Breast epithelium (tissue), 4 donors: Measurements from ENCODE around the gene ADM. TPM values are rescaled to one million over a fixed set of nuclear protein-coding genes. Genes with fewer than 3 reads are reported as not detected.

Source experiments
- DNase-seq, 2 donors: peaks; one replicate each; pipeline ENCODE4 v3.0.0-alpha.2; 2019; ENCODE audit warnings: low spot score in 2 of 2
- H3K27ac ChIP-seq, 2 donors: fragments of 200-600 bp; sonication (generic) in 1 of 2; one replicate each; pipeline ENCODE4 v1.5.1; 2016 to 2019; ENCODE audit warnings: mild to moderate bottlenecking in 1 of 2
- H3K27me3 ChIP-seq, 2 donors: fragments of 200-600 bp; sonication (generic) in 1 of 2; one replicate each; pipeline versions ENCODE4 v1.5.1 to v1.6.0; 2017 to 2019; ENCODE audit warnings: control low read depth in 1 of 2, mild to moderate bottlenecking in 1 of 2
- H3K36me3 ChIP-seq: fragments of 200-600 bp; one replicate; pipeline ENCODE4 v1.5.1; 2019
- H3K4me1 ChIP-seq, 2 donors: fragments of 200-600 bp; sonication (generic); one replicate each; pipeline ENCODE4 v1.5.1; 2016 to 2019; ENCODE audit warnings: control low read depth in 1 of 2
- H3K4me3 ChIP-seq, 3 donors: fragments of 200-600 bp; sonication (generic); 1 replicate in 2 of 3; 2 replicates in 1 of 3; pipeline ENCODE4 v1.5.1; 2016 to 2019; ENCODE audit warnings: mild to moderate bottlenecking in 3 of 3, moderate library complexity in 2 of 3
- H3K9me3 ChIP-seq, 2 donors: fragments of 200-600 bp; sonication (generic) in 1 of 2; one replicate each; pipeline ENCODE4 v1.5.1; 2016 to 2019; ENCODE audit warnings: control low read depth in 1 of 2
- POLR2A ChIP-seq: fragments of 450-650 bp; IDR thresholded peaks from one replicate; pipeline ENCODE4 v1.6.1; 2016; ENCODE audit warnings: antibody characterized with exemption, mild to moderate bottlenecking, moderate library complexity
- POLR2AphosphoS5 ChIP-seq, 3 donors: sonication (generic); formaldehyde crosslinking; IDR thresholded peaks; one replicate each; pipeline ENCODE4 v1.6.1; 2017; ENCODE audit warnings: antibody characterized with exemption in 3 of 3
- intact Hi-C: fragments of 100-400 bp; cut with DNase I; formaldehyde crosslinking; loops from one replicate; pipeline ENCODE4 v1.15.1; 2023; ENCODE audit warnings: low total_unique reads
- total RNA-seq, 3 donors: library from RNA; depleted of rRNA; stranded (reverse); fragments of >200 nt; gene quantifications; one replicate each; pipeline ENCODE4 v1.1.0, GENCODE V29; 2016
- TF ChIP-seq, protein P1 (sequence below), 3 donors: fragments of 450-650 bp; IDR thresholded peaks; one replicate each; pipeline ENCODE4 v1.5.1; 2016 to 2017; ENCODE audit warnings: antibody characterized with exemption in 3 of 3, mild to moderate bottlenecking in 3 of 3, moderate library complexity in 3 of 3

ADM gene
- total RNA-seq, 3 donors from 2014 or later: 77.1 to 279 (median 252) TPM

DNA sequence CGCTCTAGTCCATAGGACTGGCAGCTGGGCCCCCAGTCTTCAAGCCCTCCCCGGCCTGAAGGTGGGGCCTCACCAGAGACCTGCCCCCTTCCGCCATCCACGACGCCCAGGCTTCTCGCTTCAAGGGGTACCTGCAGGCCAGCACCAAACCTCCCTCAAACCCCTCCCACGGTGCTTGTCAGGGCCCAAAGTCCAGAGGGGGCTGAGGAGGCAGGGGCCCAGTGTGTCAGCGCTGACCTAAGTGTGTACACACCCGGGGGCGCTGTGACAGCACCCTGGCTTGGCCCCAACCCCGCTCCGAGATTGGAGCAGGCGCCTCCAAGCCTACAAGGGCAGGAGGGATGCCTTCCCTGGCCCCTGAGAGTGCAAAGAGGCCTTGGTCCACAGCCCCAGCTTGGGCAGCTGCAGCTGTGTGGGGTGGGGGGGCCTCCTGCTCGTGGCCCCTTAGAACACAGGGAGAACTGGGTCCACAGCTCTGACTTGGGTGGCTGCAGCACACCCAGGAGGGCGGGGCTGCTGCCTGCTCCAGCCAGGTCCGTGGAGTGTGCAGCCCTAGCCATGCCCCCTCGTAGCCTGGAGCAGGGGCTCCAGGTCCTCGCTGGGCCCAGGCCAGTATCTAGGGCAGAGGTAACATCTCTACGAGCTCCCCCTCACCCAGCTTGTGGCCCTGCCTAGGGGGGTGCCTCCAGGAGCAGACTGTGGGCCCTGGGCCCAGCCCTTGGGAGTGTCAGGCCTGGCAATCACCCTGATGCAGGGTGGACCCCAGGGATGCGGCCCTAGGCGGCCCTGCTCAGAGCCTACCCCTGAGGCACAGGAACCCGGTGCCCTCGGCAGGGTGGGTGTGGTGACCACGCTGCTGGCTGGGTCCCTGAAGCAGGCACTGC, 15.8 kb upstream of the ADM start:
- H3K4me3 ChIP-seq: no peak overlapping the region
- TF ChIP-seq POLR2A (no peak), POLR2AphosphoS5 (IDR thresholded peaks at IDR 0.05) (no peak)
- TF ChIP-seq, protein P1, sequence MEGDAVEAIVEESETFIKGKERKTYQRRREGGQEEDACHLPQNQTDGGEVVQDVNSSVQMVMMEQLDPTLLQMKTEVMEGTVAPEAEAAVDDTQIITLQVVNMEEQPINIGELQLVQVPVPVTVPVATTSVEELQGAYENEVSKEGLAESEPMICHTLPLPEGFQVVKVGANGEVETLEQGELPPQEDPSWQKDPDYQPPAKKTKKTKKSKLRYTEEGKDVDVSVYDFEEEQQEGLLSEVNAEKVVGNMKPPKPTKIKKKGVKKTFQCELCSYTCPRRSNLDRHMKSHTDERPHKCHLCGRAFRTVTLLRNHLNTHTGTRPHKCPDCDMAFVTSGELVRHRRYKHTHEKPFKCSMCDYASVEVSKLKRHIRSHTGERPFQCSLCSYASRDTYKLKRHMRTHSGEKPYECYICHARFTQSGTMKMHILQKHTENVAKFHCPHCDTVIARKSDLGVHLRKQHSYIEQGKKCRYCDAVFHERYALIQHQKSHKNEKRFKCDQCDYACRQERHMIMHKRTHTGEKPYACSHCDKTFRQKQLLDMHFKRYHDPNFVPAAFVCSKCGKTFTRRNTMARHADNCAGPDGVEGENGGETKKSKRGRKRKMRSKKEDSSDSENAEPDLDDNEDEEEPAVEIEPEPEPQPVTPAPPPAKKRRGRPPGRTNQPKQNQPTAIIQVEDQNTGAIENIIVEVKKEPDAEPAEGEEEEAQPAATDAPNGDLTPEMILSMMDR (IDR thresholded peaks at IDR 0.05): no peak
- no peaks in the 10 kb centered on the region for H3K36me3 ChIP-seq
- no peaks in the 10 kb centered on the region for H3K4me1 ChIP-seq
- intact Hi-C loops: no loop called here
- H3K27me3 ChIP-seq: no peaks in the 10 kb centered on the region
- H3K27ac ChIP-seq: no peak overlapping the region
- no peak for DNase-seq
- no peaks in the 10 kb centered on the region for H3K9me3 ChIP-seq

DNA sequence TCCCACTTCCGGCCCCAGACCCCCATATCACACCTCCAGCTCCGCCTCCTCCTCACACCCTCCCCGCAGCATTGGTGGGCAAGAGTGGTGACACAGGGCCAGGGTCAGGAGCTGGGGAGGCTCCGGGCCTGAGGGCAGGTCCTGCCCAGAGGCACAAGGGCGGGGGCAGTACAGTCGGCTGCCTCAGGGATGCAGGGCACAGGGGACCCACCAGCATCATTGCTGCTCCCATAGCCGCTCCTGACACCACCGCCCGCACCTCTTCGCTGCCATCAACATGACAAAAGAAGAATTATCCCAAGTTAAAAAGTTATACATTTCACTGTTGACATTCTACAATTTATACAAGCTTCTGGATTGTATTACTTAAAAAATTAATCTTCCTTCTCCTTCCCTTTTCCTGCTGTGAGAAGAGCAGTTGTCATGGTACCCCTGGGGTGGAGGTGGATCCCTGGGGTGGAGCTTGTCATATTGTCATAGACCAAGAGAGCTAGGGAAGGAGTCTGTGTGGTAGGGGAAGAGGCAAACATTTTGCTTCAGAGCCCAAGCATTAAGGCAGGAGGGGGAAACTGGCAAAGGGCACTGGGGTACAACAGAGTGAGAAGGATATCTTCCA, 15.0 kb upstream of the ADM start:
- no peak for TF ChIP-seq POLR2AphosphoS5 (IDR thresholded peaks at IDR 0.05)
- TF ChIP-seq, protein P1 (IDR thresholded peaks at IDR 0.05): no peak
- no peak for TF ChIP-seq POLR2A
- Histone ChIP-seq H3K27me3 (no peaks in the 10 kb centered on the region), H3K4me1 (no peaks in the 10 kb centered on the region), H3K27ac (no peak overlapping the region), H3K4me3 (no peak overlapping the region), H3K9me3 (no peaks in the 10 kb centered on the region), H3K36me3 (no peaks in the 10 kb centered on the region)
- intact Hi-C loops: no loop called here
- no peak for DNase-seq

DNA sequence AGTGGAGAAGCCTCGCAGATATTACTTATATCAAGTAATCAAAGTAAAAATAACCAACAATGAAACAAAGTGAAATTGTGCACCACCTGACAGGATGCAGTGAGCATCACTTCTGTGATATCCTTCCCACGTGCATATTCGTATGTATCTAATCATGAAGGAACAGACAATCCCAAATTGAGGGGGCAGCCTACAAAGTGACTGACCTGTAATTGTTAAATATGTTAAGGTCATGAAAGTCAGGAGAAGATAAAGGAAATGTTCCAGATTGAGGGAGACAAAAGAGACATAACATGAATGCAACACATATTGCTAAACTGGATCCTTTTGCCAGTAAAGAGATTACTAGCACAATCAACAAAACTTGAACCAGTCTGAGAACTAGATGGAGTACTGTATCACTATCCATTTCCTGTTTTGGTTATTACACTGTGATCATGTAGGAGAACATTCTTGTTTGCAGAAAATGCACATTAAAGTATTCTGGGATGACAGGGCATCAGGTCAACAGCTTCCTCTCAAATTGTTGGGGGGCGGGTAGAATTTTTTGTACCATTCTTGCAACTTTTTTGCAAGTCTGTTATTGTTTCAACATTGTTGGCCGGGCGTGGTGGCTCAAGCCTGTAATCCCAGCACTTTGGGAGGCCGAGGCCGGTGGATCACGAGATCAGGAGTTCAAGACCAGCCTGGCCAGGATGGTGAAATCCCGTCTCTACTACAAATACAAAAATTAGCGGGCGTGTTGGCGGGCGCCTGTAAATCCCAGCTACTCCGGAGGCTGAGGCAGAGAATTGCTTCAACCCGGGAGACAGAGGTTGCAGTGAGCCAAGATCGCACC, 12.9 kb upstream of the ADM start:
- peak in 1 of 3 donors; percentile 15 for TF ChIP-seq POLR2AphosphoS5 (IDR thresholded peaks at IDR 0.05)
- TF ChIP-seq, protein P1 (IDR thresholded peaks at IDR 0.05): no peak
- no peak for TF ChIP-seq POLR2A
- Histone ChIP-seq H3K4me1 (no peaks in the 10 kb centered on the region), H3K9me3 (no peaks in the 10 kb centered on the region), H3K4me3 (peak overlapping the region in 1 of 3 donors; percentile 7), H3K27me3 (no peaks in the 10 kb centered on the region), H3K36me3 (no peaks in the 10 kb centered on the region), H3K27ac (no peak overlapping the region)
- DNase-seq: no peak
- intact Hi-C loops: no loop called here

DNA sequence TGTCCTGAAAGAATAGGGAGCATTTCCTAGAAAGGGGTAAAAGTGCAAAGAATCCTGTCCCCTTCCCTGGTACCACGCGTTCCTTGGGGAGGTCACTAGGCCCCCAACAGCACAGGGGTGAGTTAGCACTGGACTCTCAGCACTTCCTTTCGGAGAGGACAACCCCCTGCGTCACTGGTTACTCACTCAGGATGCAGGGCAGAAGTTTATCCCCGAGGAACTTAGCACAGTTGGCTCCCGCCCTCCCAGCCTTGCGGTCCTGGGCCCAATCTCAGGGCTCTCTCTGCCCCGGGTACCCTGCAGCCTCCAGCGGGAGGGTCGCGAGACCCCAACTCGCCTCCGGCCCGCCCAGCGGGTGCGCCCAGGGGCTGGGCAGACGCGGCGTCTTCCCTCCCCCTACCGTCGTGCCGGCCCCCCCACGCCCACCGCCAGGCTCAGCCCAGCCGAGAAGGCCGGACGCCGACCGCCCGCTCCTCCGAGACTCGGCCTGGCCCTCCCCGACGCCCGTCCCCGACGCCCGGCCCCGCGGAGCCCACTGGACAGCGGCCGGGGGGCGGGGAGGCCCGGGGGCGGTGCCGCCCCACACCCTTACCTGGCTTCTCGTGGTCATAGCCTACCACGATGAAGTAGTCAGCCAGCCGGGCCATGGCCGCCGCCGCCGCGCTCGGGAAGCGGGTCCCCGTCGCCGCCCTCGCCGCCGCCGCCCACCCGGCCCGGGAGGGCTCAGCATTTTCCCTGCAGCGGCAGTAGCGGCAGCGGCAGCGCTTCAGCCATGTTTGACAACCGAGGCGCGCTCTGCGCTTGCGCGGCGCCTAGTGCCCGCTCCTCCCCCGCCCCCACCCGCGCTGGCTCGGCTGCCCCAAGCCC, 11.2 kb upstream of the ADM start, which contains the start of gene SBF2:
Gene SBF2, minus strand, starts transcription at position 797 of the 867 bp plus-strand sequence. Its CDS starts 150 bp downstream, at position 647.
- intact Hi-C loops: no loop called here
- Histone ChIP-seq H3K4me1 (no peaks in the 10 kb centered on the region), H3K4me3 (peak within 1 kb of the TSS; percentile 91 to 97 (median 91)), H3K27ac (peak within 1 kb of the TSS; percentile 97 to 99), H3K9me3 (no peaks in the 10 kb centered on the region), H3K36me3 (no peaks in the 10 kb centered on the region), H3K27me3 (no peaks in the 10 kb centered on the region)
- DNase-seq: peak; percentile 67 to 68
- TF ChIP-seq, protein P1 (IDR thresholded peaks at IDR 0.05): no peak
- TF ChIP-seq POLR2AphosphoS5 (IDR thresholded peaks at IDR 0.05) (peak; percentile 69 to 83 (median 76)), POLR2A (peak; percentile 23)
